Lower leg skin (tissue), 4 donors: ENCODE measurements around the gene GRK3. TPM values are rescaled to one million over a fixed set of nuclear protein-coding genes. Genes with fewer than 3 reads are reported as not detected.

Source experiments
- DNase-seq, 2 donors: peaks; one replicate each; pipeline ENCODE4 v3.0.0-alpha.2; 2019; ENCODE audit warnings: low spot score in 2 of 2
- H3K4me3 ChIP-seq: fragments of 200-600 bp; sonication (generic); 2 replicates; pipeline ENCODE4 v1.5.1; 2017; ENCODE audit warnings: mild to moderate bottlenecking, low read depth; ENCODE audit not compliant: poor library complexity, severe bottlenecking
- CTCF ChIP-seq, 3 donors: fragments of 450-650 bp; IDR thresholded peaks; one replicate each; pipeline ENCODE4 v1.5.1; 2016; ENCODE audit warnings: antibody characterized with exemption in 3 of 3, mild to moderate bottlenecking in 3 of 3, moderate library complexity in 2 of 3
- POLR2A ChIP-seq, 2 donors: fragments of 450-650 bp; IDR thresholded peaks; one replicate each; pipeline ENCODE4 v1.6.1; 2016 to 2017; ENCODE audit warnings: antibody characterized with exemption in 2 of 2, mild to moderate bottlenecking in 1 of 2, moderate library complexity in 1 of 2
- WGBS, 2 donors: methylation state at CpG; one replicate each; pipeline ENCODE4 v1.1.5; 2018; 5-methylcytosine and 5-hydroxymethylcytosine counted together
- intact Hi-C: fragments of 100-400 bp; cut with DNase I; formaldehyde crosslinking; loops from one replicate; pipeline ENCODE4 v1.15.0; 2023; ENCODE audit warnings: low total_unique reads
- total RNA-seq, 4 donors: library from RNA; depleted of rRNA; stranded (reverse); fragments of >200 nt; gene quantifications; one replicate each; pipeline ENCODE4 v1.1.0, GENCODE V29; 2016

Gene GRK3
- total RNA-seq, 4 donors from 2014 or later: 4.2 to 6.9 (median 5.8) TPM

GRCh38 chr22:25677631-25678030 lies 113.2 kb downstream of the GRK3 start:
- H3K4me3 ChIP-seq: no peak overlapping the region
- WGBS, 2 donors: 82 to 89% methylated on average over 4 of the region's 4 CpGs
- TF ChIP-seq POLR2A (IDR thresholded peaks at IDR 0.05) (no peak), CTCF (IDR thresholded peaks at IDR 0.05) (no peak)
- no peak for DNase-seq
- intact Hi-C loops: no loop called here

GRCh38 chr22:25680051-25680450 lies 115.6 kb downstream of the GRK3 start:
- WGBS, 2 donors: 72 to 75% methylated on average over 2 of the region's 2 CpGs
- no peak for TF ChIP-seq CTCF (IDR thresholded peaks at IDR 0.05)
- no peak for TF ChIP-seq POLR2A (IDR thresholded peaks at IDR 0.05)
- DNase-seq: no peak
- H3K4me3 ChIP-seq: no peak overlapping the region
- intact Hi-C loops: no loop called here

GRCh38 chr22:25680956-25681355 lies 116.5 kb downstream of the GRK3 start:
- DNase-seq: no peak
- 76% methylated on average over 6 of the region's 6 CpGs for WGBS, 2 donors
- intact Hi-C loops: no loop called here
- TF ChIP-seq POLR2A (IDR thresholded peaks at IDR 0.05) (no peak), CTCF (IDR thresholded peaks at IDR 0.05) (no peak)
- H3K4me3 ChIP-seq: no peak overlapping the region

- no peak overlapping the region for H3K4me3 ChIP-seq
- TF ChIP-seq POLR2A (IDR thresholded peaks at IDR 0.05): no peak
- no peak for TF ChIP-seq CTCF (IDR thresholded peaks at IDR 0.05)
- no peak for DNase-seq
- intact Hi-C loops: no loop called here
- 92 to 93% methylated on average over 3 of the region's 3 CpGs for WGBS, 2 donors
Measured at GRCh38 chr22:25682109-25682508, 117.6 kb downstream of the GRK3 start.

- intact Hi-C loops: no loop called here
- WGBS, 2 donors: 89 to 97% methylated on average over 5 of the region's 5 CpGs
- TF ChIP-seq CTCF (IDR thresholded peaks at IDR 0.05) (no peak), POLR2A (IDR thresholded peaks at IDR 0.05) (no peak)
- DNase-seq: no peak
- H3K4me3 ChIP-seq: no peak overlapping the region
Measured at GRCh38 chr22:25688627-25689026, 124.2 kb downstream of the GRK3 start.

- DNase-seq: no peak
- no peak for TF ChIP-seq POLR2A (IDR thresholded peaks at IDR 0.05)
- no peak for TF ChIP-seq CTCF (IDR thresholded peaks at IDR 0.05)
- intact Hi-C loops: no loop called here
- WGBS, 2 donors: 93 to 98% methylated on average over 2 of the region's 2 CpGs
- H3K4me3 ChIP-seq: no peak overlapping the region
Measured at GRCh38 chr22:25689631-25690030, 125.2 kb downstream of the GRK3 start.
